GM21717 (cell line): ENCODE results near the gene DVL1.
"Not testable (repeated sequence)": the region's sequence is repeated elsewhere in the genome, so short reads cannot be mapped to it uniquely, and the experiment has no call there.

Source experiments
- ATAC-seq: cut with Tn5 transposase; IDR thresholded peaks from one replicate; pipeline ENCODE4 v1.9.1; 2021; ENCODE audit warnings: mild to moderate bottlenecking, moderate library complexity; ENCODE audit not compliant: unreplicated experiment

The DVL1 gene

GRCh38 chr1:1373815-1374588 lies 24.8 kb upstream of the DVL1 start:
- ATAC-seq: no peak

- ATAC-seq: no peak
These were observed 24.0 kb upstream of the DVL1 start for GRCh38 chr1:1373051-1373814.

GRCh38 chr1:1371746-1372711 lies 22.8 kb upstream of the DVL1 start:
- ATAC-seq: no peak

DNA sequence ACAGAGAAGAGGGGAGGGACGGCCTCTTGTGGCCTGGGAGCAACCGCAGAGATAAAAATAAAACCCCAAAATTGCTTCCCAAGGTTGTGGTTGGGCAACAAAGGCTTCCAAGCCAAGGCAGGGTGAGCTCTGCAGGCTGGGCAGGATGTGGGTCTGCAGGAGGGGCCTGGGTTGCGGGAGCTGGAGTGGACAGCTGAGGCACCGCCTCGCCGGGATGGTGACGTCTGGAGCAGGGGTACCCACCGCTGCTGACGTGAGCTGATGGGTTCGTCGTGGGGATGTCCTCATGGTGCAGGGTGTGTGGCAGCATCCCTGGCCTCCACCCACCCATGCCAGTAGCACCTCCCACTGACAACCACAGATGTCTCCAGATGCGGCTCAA lies 22.1 kb upstream of the DVL1 start:
- ATAC-seq: no peak

GRCh38 chr1:1370771-1371300 lies 21.6 kb upstream of the DVL1 start:
- ATAC-seq: no peak

DNA sequence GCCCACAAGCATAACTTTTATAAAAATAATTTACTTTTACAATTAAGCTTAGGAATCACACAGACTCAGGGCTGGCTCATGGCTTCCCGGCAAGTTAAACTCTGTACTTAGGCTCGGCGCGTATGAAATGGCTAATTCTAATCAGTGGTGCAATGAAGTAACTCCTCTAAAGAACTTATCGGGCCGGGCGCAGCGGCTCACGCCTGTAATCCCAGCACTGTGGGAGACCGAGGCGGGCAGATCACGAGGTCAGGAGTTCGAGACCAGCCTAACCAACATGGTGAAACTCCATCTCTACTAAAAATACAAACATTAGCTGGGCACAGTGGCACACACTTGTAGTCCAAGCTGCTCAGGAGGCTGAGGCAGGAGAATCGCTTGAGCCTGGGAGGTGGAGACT lies 20.9 kb upstream of the DVL1 start:
- ATAC-seq: not testable (repeated sequence)

DNA sequence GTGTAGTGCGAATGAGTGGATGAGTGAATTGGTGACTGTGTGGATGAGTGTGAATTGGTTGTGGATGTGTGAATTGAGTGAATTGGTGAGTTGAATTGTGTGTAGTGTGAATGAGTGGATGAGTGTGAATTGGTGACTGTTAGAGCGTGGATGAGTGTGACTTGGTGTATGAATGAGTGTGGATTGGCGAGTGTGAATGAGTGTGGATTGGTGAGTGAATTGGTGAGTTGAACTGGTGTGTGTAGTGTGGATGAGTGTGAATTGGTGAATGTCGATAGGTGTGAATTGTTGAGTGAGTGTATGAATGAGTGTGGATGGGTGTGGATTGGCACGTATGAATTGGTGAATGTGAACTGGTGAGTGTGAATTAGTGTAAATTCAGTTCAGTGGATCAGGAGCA lies 18.1 kb upstream of the DVL1 start:
- ATAC-seq: no peak

- ATAC-seq: no peak
These were observed 17.5 kb upstream of the DVL1 start for GRCh38 chr1:1366699-1367066.

DNA sequence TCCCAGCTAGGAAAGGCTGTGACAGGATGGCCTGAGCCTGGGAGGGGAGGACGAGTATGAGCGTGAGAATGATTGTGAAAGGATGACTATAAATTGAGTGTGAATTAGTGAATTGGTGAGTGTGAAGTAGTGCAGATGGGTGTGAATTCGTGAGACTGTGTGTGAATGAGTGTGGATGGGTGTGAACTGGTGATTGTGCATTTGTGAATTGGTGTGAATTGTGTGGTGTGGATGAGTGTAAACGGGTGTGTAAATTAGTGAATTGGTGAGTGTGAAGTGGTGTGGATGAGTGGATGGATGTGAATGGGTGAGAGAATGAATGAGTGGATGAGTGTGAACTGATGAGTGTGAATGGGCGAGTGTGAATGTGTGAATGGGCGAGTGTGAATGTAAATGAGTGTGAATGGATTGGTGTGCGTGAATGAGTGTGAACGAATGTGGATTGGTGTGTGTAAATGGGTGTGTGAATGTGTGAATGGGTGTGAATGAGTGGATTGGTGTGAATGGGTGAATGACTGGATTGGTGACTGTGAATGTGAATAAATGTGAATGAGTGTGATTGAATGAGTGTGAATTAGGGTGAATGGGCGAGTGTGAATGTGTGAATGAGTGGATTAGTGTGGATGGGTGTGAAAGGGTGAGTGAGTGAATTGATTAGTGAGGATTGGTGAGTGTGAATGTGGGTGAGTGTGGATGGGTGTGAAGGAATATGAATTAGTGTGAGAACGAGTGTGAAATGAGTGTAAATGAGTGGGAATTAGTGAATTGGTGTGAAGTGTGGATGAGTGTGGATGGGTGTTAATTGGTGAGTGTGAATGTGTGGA lies 16.9 kb upstream of the DVL1 start:
- no peak for ATAC-seq

GRCh38 chr1:1364266-1364665 lies 15.0 kb upstream of the DVL1 start:
- no peak for ATAC-seq

GRCh38 chr1:1361982-1362423 lies 12.8 kb upstream of the DVL1 start:
- ATAC-seq: no peak

DNA sequence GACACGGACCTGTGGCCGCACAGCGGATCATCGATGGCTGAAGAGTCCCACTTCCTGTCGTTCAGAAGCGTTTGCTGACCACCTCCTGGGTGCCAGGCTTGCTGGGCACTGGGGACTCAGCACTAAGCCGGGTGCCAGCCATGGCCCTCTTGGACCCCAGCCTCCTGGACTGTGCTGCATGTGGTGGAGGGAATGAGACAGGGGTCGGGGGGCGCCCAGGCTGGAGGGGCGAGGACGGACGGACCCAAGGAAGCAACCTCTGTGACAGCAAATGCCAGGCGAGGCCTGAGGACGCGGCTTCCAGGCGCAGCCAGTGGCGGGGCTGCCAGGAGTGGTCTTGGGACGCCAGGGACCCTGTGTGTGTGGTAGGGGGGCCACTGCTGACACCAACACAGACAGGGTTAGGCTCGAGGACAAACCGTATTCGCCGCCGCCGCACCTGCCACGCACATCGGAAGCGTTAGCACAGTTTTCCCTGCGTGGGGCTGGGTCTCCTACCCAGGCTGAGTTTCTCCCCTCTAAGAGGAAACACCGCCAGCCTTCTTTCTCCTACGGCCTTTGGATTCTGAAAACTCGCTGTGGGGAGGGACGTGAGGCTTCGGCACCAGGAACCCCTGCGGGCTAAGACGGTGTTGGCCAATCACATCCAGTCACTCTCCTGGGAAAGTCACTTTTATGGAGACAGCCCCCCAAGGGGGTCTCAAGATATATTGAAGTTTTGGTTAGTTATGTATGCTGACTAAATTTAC lies 12.2 kb upstream of the DVL1 start:
- no peak for ATAC-seq

DNA sequence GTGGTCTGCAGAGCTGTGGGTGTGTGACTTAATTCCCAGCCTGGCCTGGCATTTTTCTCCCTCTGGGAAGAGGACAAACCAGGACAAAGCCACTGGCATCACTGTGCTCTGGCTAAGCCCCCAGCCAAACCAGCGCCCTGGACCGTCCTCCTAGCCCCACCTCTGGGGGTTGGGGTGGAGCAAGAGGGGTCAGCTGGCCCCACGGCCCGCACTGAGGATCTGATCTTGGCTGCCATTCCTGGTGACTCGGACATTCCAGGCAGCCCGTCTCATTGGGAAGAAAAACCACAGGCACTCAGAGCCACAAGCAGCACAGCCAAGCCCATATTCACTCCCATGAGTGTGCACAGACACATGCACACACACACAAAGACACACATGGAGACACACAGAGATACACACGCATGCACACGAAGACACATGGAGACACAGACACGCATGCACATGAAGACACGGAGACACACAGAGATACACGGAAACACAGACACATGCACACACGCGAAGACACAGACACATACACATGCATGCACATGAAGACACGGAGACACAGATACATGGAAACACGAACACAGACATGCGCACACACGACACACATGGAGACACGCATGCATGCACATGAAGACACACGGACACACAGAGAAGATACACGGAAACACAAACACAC lies 11.4 kb upstream of the DVL1 start:
- ATAC-seq: no peak

- ATAC-seq: no peak
These were observed 10.6 kb upstream of the DVL1 start for GRCh38 chr1:1359664-1360468.

- ATAC-seq: no peak
These were observed 10.1 kb upstream of the DVL1 start for GRCh38 chr1:1359308-1359663.

DNA sequence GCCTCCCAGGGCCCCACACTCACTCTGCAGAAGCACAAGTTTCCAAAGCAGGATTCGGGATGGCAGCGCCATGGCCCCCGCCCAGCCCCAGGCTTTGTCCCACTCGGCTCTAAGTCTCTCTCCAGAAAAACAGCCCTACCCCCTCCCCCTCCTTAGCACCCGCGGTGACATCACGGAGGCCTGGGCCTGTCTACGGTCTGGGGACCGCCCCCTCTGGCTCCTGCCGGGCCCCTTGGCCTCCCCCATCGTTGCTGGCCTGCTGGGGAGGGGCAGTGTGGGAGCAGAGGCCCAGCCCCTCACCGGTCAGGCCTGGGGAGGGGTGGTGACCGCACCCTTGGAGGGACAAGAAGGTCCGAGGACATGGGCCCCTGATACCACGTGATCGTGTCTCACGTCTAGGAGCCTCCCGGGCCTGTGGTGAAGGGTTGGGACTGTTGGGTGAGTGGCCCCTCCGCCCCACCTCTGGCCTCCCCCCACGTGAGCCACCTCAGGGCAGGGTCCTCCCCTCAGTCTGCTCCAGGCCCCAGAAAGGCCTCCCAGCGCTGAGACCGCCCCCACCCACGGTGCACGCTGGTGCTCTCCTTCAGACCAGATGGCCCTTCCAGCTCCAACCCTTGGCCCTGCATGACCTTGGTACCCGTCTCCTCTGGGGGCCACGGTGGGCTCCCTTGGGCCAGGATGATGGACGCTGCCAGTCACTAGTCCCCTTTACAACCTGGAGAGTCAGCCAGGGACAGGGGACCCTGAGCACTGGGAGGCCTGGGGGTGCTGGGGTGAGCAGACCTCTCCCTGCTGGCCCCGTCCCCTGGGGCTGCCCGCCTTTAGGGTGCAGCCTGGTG lies 9.4 kb upstream of the DVL1 start, which contains the start of gene MXRA8:
Gene MXRA8 (minus strand): TSS at position 123 of the 839 bp plus-strand sequence. CDS start 51 bp downstream, at position 72.
- no peak for ATAC-seq

- ATAC-seq: no peak
These were observed 8.7 kb upstream of the DVL1 start for GRCh38 chr1:1357871-1358432.
